IPS-11a (cell line): ENCODE measurements around the gene MRPL19.

Experiments
- H3K4me3 ChIP-seq: one replicate; pipeline ENCODE4 v1.5.1; 2013; ENCODE audit warnings: low read depth, low read length, control low read depth

The MRPL19 gene

DNA sequence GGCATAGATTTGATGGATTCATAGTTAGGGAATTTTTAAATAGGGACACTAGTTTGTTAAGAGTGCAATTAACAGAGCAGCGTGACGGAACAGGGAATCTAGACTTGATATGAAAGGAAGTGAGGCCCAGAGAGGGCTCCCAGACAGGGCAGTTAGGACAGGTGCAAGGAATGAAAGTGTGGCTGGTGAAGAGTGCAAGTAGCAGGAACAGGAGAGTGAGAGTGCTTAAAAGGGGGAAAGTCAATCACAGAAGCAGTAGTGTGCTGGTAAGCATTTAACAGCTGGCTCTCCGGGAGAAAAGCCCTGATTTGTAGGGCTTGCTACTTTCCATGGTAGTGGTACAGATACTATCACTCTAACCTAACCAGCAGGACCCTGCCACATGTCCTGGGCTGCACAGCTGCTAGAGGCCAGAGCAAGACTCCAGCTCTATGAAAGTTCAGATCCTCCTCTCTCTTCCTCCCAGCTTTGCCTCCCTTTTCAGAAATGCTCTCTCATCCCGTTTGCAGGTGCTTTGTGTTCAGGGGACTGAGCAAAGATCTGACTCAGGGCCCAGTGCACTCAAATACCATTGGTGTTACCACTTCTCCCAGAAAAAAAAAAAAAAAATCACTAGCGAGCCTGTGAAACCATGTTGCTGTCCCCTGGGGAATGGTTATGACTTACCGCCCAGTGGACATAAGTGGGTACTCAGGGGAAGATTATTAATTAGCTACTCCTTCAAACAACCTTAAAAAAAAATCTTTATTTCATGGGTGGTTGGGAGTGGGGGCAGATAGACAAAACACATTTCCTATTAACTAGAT lies 82.2 kb downstream of the MRPL19 start:
- no peak overlapping the region for H3K4me3 ChIP-seq

DNA sequence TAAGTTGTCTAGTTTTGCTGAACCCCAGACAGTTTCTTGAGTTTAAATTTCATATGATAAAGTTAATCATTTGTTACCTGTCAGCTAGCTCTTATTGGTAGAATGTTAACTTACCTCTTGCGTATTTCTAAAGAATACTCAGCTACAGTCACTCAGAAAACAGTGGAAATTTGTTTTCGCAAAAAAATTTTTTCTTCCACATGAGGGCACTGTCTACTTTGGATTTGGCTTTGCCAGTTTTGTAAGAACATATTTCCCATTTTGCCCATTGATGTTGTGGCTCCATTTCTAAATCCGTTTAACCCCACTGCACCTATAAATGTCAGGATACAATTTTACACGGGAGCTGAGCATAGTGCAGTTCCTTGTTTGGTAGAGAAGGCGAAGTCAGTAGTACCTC lies 83.3 kb downstream of the MRPL19 start:
- H3K4me3 ChIP-seq: no peak overlapping the region

DNA sequence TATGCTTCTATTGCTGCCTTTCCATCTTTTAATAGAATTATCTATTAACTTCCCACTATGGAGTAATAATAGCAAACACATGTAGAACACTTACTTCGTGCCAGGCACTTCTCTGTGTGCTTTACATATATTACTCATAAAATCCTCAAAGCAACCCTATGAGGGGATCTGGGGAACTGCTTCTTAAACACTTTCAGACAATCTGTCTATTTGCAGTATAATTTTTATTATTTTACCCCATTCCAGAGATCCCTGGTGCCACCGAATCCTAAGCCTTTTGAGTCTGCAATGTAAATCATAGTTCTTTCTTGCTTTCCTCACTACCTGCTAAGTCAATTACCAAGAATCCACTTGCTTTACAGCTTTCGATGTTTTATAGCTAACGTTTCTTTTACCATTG lies 89.7 kb downstream of the MRPL19 start:
- H3K4me3 ChIP-seq: no peak overlapping the region

DNA sequence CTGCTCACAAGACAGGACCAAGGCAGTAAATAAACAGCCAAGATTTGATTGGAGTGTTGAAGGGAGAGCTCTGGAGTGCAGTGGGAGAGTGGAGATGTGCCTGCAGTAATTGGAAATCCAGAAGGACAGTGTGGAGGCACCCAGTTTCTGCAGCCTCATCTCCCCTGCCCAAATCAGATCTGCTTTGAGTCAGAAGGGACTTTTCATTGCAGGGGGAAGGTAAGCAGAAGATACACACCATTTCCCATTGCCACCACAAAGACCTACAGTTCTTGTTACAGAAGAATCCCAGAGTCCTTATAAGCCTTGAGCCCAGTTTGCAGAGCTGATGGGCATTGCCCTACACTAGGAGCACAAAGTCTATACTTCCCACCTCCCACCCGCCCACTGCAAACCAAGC lies 91.4 kb downstream of the MRPL19 start:
- H3K4me3 ChIP-seq: no peak overlapping the region
